DMS79 (cell line): ENCODE results near the gene MGA.

Experiments used
- DNase-seq: peaks from one replicate; lab custom pipeline; 2025; lab: John Stamatoyannopoulos, UW

The MGA gene

GRCh38 chr15:41806291-41807181 is 146.3 kb downstream of the MGA start:
- peak; percentile 18 for DNase-seq

- no peak for DNase-seq
These were observed 148.9 kb downstream of the MGA start for GRCh38 chr15:41809121-41809520.

DNA sequence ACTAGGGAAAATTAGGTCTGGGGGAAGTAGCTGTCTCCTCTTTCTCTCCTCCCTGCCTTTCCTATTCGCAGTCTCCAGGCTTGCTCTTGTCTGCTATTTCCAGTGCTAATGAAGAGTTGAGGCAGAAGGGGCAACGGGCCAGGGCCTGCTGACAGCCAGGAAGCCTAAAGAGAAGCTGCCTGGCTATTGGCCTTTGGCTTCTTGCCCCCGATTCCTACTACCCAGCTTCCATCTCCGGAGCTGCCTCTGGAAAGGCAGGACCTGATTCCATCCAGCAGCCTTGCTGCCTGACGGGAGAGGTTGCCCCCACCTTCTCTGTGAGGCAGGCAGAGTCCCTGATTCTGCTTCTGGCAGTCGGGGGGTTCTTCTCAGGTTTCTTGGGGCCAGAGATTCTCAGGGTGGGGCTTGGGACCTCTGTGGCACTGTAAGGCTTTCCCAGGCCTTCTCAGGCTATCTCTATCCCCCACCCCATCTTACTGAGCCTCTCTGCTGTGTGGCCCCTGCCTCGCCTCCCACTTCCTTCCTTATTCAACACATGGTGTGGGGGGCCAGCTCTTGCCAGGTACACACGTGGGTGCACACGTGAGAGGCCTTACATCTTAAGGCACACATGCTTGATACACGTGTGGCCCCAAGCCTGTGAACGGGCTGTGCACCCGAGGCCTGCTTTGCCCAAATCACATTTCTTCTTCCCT is 149.5 kb downstream of the MGA start:
- DNase-seq, result no peak

DNA sequence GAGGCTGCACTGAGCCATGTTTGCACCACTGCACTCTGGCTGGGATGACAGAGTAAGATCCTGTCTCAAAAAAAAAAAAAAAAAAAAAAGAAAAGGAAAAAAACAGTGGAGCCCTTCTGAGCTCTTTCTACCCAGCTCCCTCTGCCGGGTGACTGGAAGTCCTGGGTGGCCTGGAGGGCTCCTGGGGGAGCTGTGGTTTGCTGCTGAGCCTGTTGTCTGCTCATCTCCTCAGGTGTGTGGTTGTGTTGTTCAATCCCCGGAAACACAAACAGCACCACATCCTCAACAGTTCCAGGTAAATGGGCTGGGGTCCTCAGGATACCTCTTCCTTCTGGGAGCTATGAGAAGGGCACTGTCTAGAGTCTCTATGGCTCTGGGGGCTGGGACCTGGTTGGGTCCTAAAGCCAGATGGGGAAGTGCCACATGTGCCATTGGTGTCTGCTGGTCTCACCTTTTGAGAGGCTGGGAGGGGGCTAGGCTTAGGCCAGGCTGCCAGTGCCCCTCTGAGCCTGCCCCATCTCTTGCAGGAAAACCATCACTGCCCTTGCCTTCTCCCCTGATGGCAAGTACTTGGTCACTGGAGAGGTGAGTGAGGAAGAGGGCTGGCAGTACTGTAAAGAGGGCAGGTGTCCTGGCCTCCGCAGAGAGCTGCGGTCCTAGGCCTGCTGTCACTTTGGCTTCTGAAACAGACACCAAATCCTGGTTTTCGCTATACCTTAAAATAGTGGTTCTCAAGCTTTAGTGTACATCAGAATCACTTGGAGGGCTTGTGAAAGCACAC is 150.6 kb downstream of the MGA start:
- no peak for DNase-seq

DNA sequence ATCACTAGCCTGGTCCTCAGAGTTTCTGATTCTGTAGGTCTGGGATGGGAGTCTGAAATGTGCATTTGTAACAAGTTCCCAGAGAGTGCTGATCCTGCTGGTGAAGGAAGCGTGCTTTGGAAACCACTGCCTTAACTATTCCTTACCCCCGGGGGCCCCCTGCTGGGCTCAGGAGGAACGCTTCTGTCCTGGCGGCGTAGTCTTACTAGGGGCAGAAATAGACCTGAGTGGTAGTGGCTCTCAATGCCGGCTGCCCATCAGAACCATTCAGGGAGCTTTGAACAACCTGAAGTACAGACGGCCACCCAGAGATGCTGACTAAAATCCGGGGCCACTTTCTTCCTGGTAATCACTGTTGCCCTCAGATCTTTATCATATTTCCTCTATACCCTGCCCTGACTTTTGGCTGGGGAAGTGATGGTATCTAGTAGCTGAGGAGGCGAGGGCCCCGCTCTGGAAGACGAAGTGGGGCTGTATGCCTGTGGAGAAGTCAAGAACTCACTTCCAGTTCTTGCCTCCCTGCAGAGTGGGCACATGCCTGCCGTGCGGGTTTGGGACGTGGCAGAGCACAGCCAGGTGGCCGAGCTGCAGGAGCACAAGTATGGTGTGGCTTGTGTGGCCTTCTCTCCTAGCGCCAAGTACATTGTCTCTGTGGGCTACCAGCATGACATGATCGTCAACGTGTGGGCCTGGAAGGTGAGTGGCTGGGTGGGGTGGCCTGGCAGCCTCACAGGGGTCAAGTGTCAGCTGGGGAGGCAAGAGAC is 151.4 kb downstream of the MGA start:
- DNase-seq, result no peak

DNA sequence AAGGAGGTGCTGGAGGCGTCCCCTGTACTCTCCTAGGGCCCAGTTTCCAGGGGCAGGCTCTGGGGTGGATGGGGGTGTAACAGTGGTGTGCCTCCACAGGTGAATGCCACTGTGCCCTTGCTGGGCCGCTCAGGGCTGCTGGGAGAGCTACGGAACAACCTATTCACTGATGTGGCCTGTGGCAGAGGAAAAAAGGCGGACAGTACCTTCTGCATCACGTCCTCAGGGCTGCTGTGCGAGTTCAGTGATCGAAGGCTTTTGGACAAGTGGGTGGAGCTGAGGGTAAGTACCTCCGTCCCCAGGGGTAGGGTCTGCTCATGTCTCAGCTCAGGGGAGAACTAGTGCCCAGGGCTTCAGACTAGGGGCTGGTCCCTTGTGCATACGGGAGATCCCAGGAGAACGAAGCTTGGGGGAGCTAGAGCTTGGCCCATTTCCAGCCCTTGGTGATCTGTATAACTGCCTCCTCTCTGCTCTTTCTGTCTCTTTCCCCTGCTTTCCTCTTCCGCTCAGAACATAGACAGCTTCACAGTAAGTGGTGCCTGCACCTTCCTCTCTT is 152.7 kb downstream of the MGA start:
- DNase-seq, result no peak

GRCh38 chr15:41813426-41813825 is 153.2 kb downstream of the MGA start:
- no peak for DNase-seq

GRCh38 chr15:41814534-41814933 is 154.3 kb downstream of the MGA start:
- DNase-seq, result no peak

DNA sequence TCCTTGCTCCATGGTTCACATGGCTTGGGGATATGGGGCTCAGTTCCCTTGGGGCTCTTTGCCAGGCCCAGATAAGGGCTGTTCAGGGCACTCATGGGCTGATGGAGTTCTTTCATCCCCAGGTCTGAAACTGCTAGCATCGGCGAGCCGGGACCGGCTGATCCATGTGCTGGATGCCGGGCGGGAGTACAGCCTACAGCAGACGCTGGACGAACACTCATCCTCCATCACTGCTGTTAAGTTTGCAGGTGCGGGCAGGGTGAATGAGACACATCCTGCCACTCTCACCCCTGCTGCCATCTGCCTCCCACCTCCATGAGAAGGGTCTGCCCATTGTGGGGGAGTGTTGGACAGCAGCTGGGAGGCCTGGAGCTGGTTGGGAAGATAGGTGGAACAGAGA is 156.6 kb downstream of the MGA start:
- no peak for DNase-seq

DNA sequence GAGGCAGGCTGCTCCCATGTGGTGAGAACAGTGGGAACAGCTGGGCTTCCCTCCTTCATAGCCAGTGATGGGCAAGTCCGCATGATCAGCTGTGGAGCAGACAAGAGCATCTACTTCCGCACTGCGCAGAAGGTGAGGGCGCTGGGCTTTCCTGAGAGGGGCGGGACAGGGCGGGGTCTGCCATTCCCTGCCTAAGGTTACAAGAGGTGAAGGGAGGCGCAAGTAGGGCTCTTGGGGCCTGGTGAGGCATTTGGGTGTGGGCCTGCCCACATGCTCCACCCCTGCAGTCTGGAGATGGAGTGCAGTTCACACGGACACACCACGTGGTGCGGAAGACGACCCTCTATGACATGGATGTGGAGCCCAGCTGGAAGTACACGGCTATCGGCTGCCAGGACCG is 157.1 kb downstream of the MGA start:
- no peak for DNase-seq

DNA sequence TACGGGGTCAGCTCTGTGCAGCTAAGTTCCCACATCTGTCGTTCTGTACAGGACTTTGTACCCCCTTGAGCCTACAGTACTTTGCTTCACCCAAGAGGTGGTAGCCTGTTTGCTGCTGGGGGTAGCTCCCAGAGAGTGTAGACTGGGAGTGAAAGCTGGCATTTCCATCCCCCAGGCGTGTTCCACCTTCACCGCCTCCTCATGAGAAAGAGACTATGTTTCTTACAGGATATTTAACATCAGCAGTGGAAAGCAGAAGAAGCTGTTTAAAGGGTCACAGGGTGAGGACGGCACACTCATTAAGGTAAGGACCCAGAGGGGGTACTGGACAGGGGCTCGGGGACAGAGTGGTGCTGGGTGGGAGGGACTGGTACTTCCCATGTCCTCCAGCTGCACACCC is 157.6 kb downstream of the MGA start:
- DNase-seq, result no peak

GRCh38 chr15:41819455-41820050 is 159.3 kb downstream of the MGA start:
- DNase-seq, result no peak

DNA sequence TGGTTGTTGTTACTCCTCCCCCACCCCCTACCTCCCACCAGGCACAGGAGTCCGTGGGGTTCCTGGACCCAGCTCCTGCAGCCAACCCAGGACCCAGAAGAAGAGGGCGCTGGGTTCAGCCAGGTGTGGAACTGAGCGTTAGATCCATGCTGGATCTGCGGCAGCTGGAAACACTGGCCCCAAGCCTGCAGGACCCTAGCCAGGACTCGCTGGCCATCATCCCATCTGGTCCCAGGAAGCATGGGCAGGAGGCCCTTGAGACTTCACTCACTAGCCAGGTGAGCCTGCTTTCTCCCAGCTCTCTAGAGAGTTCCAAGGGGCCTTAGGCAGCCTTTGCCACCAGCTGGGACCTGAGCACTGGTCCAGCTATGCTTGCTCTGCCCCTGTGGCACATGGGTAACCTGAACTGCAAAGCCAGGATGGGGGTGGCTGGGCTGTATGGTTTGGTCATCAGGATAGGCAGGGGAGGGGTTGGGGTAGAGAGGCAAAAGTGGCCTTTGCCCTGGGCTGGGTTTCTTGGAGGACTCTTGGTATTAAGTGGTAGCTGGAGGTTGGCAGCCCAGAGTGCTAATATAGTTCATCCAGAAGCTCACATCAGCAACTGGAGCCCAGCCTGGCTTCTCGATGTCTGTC is 160.7 kb downstream of the MGA start:
- no peak for DNase-seq

- DNase-seq, result no peak
These were observed 161.6 kb downstream of the MGA start for GRCh38 chr15:41821831-41822230.

DNA sequence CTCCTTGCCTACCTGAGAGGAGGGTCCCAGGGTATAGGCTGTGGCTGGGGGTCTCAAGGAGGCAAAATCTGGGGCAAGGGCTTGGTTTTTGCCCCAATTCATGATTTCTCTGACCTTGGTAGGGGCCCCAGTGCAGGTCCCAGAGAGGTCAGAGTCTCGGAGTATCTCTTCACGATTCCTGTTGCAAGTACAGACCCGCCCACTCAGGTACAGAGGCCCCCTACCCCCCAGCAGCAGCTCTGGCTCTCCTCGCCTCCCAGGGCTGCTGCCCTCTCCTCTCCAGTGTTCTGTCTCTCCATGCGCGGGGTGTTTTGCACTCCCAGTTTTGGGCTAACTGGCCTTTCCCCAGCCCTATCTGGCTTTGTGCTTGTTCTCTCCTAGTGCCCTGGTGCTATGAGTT is 162.3 kb downstream of the MGA start:
- no peak for DNase-seq
